HT-29 (cell line): Measurements from ENCODE around the gene CDKN2AIP. TPM values are rescaled to one million over a fixed set of nuclear protein-coding genes. Genes with fewer than 3 reads are reported as not detected.
"Not testable (repeated sequence)": the region's sequence is repeated elsewhere in the genome, so short reads cannot be mapped to it uniquely, and the experiment has no call there.

ENCODE experiments used
- DNase-seq: peaks from one replicate; pipeline ENCODE4 v3.0.0-alpha.2; 2015; ENCODE audit warnings: low spot score
- total RNA-seq: library from RNA; depleted of rRNA; stranded (reverse); fragments of >200 nt; shearing (Covaris generic); gene quantifications from 2 replicates; pipeline ENCODE4 v1.2.3, GENCODE V29; 2014

CDKN2AIP gene
- total RNA-seq, 1 experiment from 2014 or later = 17.8 TPM

GRCh38 chr4:183413234-183414200 is 30.9 kb upstream of the CDKN2AIP start:
- no peak for DNase-seq

GRCh38 chr4:183416879-183417755 is 27.3 kb upstream of the CDKN2AIP start:
- no peak for DNase-seq

GRCh38 chr4:183422962-183423631 is 21.3 kb upstream of the CDKN2AIP start:
- no peak for DNase-seq

GRCh38 chr4:183424109-183424744 is 20.2 kb upstream of the CDKN2AIP start:
- DNase-seq = no peak

GRCh38 chr4:183426507-183426906 is 17.9 kb upstream of the CDKN2AIP start:
- no peak for DNase-seq

- DNase-seq = no peak
Measured at GRCh38 chr4:183429489-183429888, 14.9 kb upstream of the CDKN2AIP start.

GRCh38 chr4:183430317-183430993 is 14.0 kb upstream of the CDKN2AIP start:
- DNase-seq = no peak

- no peak for DNase-seq
Measured at GRCh38 chr4:183430994-183431347, 13.5 kb upstream of the CDKN2AIP start.

GRCh38 chr4:183431614-183432013 is 12.8 kb upstream of the CDKN2AIP start:
- no peak for DNase-seq

GRCh38 chr4:183433183-183433582 is 11.3 kb upstream of the CDKN2AIP start:
- not testable (repeated sequence) for DNase-seq

GRCh38 chr4:183434264-183434663 is 10.2 kb upstream of the CDKN2AIP start:
- DNase-seq = no peak

- DNase-seq = no peak
Measured at GRCh38 chr4:183434666-183435190, 9.7 kb upstream of the CDKN2AIP start.

- no peak for DNase-seq
Measured at GRCh38 chr4:183435803-183436202, 8.6 kb upstream of the CDKN2AIP start.

- DNase-seq = no peak
Measured at GRCh38 chr4:183436417-183436816, 8.0 kb upstream of the CDKN2AIP start.

GRCh38 chr4:183437452-183437851 is 7.0 kb upstream of the CDKN2AIP start:
- DNase-seq = peak; percentile 3

GRCh38 chr4:183438458-183439113 is 5.8 kb upstream of the CDKN2AIP start:
- DNase-seq = peak; percentile 87

- peak; percentile 51 for DNase-seq
Measured at GRCh38 chr4:183441276-183441675, 3.2 kb upstream of the CDKN2AIP start.

GRCh38 chr4:183443655-183444213 is 702 bp upstream of the CDKN2AIP start:
- DNase-seq = peak; percentile 58

- no peak for DNase-seq
Measured at GRCh38 chr4:183445097-183445428, 627 bp downstream of the CDKN2AIP start.

GRCh38 chr4:183447646-183448045 is 3.2 kb downstream of the CDKN2AIP start:
- DNase-seq = no peak
